LNCaP clone FGC (cell line): ENCODE results near the gene SFTA2.

Source experiments
- DNase-seq: peaks from one replicate; pipeline ENCODE4 v3.0.0-alpha.2; 2011; ENCODE audit warnings: low read depth
- H3K4me3 ChIP-seq: 2 replicates; pipeline ENCODE4 v1.5.1; 2011; ENCODE audit warnings: mild to moderate bottlenecking, low read depth, low read length, control low read depth
- CTCF ChIP-seq: IDR thresholded peaks from 2 replicates; pipeline ENCODE4 v1.5.1; 2012; ENCODE audit warnings: mild to moderate bottlenecking; ENCODE audit not compliant: control insufficient read depth, insufficient read depth; ENCODE audit errors: extremely low read depth

The SFTA2 gene

GRCh38 chr6:30942338-30943060 is 10.5 kb upstream of the SFTA2 start:
- TF ChIP-seq CTCF = peak; percentile 52
- no peak overlapping the region for H3K4me3 ChIP-seq

GRCh38 chr6:30940361-30940986 is 8.5 kb upstream of the SFTA2 start, which contains the start of gene MUCL3:
TSS of gene MUCL3 (plus strand) at chr6:30940973. CDS start at chr6:30941000, 27 bp downstream.
- no peak within 1 kb of the TSS for H3K4me3 ChIP-seq
- TF ChIP-seq CTCF = no peak
- DNase-seq = no peak

More at GRCh38 chr6:30942338-30943060, 10.5 kb upstream of the SFTA2 start:
- peak; percentile 47 for DNase-seq

GRCh38 chr6:30939473-30939872 is 7.5 kb upstream of the SFTA2 start:
- no peak overlapping the region for H3K4me3 ChIP-seq
- no peak for TF ChIP-seq CTCF
- DNase-seq = peak; percentile 23

GRCh38 chr6:30938730-30939129 is 6.8 kb upstream of the SFTA2 start:
- DNase-seq = no peak
- H3K4me3 ChIP-seq = no peak overlapping the region
- TF ChIP-seq CTCF = no peak

- no peak for TF ChIP-seq CTCF
- no peak overlapping the region for H3K4me3 ChIP-seq
- no peak for DNase-seq
Measured at GRCh38 chr6:30937265-30937664, 5.3 kb upstream of the SFTA2 start.

GRCh38 chr6:30935018-30935417 is 3.0 kb upstream of the SFTA2 start:
- no peak overlapping the region for H3K4me3 ChIP-seq
- no peak for TF ChIP-seq CTCF
- no peak for DNase-seq
